Measurements from ENCODE around the gene GLB1L. TPM values are rescaled to one million over a fixed set of nuclear protein-coding genes. Genes with fewer than 3 reads are reported as not detected.
A peak's percentile ranks its signal among the peaks of the same experiment; 100 is the strongest.

The GLB1L gene
- total RNA-seq: 1 to 10 TPM; 2.1 TPM

DNA sequence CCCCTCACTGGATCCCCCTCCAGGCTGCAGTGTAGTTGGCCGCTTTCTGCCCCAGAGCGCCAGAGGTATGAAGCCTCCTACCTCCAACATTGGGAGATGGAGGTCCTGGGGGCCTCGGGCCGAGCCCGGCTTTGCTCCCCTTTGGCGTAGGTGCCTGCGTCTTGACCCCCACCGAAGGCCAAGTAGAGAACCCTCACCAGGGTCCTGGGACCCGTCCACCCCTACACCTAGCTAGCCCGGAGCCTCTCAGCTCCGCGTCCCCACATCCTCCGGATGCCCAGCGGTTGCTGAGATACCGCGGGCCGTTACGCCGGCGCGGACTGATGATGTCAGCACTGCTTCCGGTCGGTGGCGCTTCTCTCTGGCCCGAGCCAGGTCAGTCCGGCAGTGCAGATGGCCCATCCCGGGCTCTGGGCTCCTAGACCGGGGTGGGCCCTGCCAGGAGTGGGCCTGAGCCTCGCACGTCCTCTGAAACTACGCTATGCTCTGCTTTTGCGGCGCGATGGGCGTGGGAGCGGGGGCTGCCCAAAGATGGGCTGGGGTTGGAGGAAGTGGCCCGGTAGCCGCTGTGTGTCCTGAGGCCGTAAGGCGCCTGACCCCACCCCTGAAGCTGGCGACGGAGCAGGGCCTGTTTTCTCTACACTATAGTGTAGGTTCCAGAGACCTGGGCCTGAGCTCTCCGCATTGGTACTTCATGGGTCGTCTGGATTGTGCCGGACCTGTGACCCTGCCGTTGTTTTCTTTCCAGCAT is at the start of gene GLB1L, which contains the start of gene STK16:
TSS of gene GLB1L (minus strand) at position 297 of the 751 bp plus-strand sequence. CDS start 1,871 bp downstream, outside the sequence.
TSS of gene STK16 (plus strand) at position 332 of the 751 bp plus-strand sequence. CDS start 521 bp downstream, outside the sequence.
- H3K27ac Mint-ChIP-seq: peak within 1 kb of the TSS; percentile 99
- intact Hi-C loops (cut with micrococcal nuclease): loop anchor here (1.0 to 5.0 kb wide), 6 partner anchors 8 to 573 kb away; partner anchors contain the start of genes ANKZF1, ATG9A, CHPF and DNAJB2
- no peaks in the 10 kb centered on the region for H3K9me3 Mint-ChIP-seq
- DNase-seq: peak; percentile 92
- peaks cover 24% of the 10 kb centered on the region for H3K36me3 Mint-ChIP-seq (ENCODE audit: low read depth)
- no peaks in the 10 kb centered on the region for H3K27me3 Mint-ChIP-seq (ENCODE audit: low read depth)
- peaks cover 57% of the 10 kb centered on the region for H3K4me1 Mint-ChIP-seq (ENCODE audit: low read depth)
- peak within 1 kb of the TSS; percentile 98 for H3K4me3 Mint-ChIP-seq
- CTCF ChIA-PET: interaction anchor here (0.7 to 2.7 kb wide), 9 partner anchors 10 to 73 kb away, joined by 3 to 17 read pairs (median 8); partner anchors contain the start of genes ANKZF1, ATG9A, CNPPD1 and TUBA4A

- CTCF ChIA-PET: interaction anchor here (0.5 to 7.1 kb wide), 62 partner anchors 11 to 1057 kb away, joined by 3 to 196 read pairs (median 5); partner anchors contain the start of genes ANKZF1, CNPPD1, DNAJB2 and GLB1L
- H3K4me3 Mint-ChIP-seq: peak overlapping the region; percentile 77
- H3K36me3 Mint-ChIP-seq (ENCODE audit: low read depth): no peaks in the 10 kb centered on the region
These were observed 49.4 kb upstream of the GLB1L start for GRCh38 chr2:219294356-219295351.

GRCh38 chr2:219293736-219294231 is 48.5 kb upstream of the GLB1L start:
- no peak overlapping the region for H3K27ac Mint-ChIP-seq
- H3K9me3 Mint-ChIP-seq: no peaks in the 10 kb centered on the region
- H3K4me1 Mint-ChIP-seq (ENCODE audit: low read depth): peaks cover 20% of the 10 kb centered on the region
- CTCF ChIA-PET: interaction anchor here (0.6 to 7.1 kb wide), 13 partner anchors 12 to 292 kb away, joined by 3 to 196 read pairs (median 5); partner anchors contain the start of genes ABCB6, DNAJB2, NHEJ1 and SLC23A3
- no peaks in the 10 kb centered on the region for H3K36me3 Mint-ChIP-seq (ENCODE audit: low read depth)
- DNase-seq: peak; percentile 3
- H3K27me3 Mint-ChIP-seq (ENCODE audit: low read depth): no peaks in the 10 kb centered on the region
- intact Hi-C loops (cut with micrococcal nuclease): loop anchor here (1.0 kb wide), 1 partner anchor 95 kb away; no protein-coding TSS in a partner anchor
- H3K4me3 Mint-ChIP-seq: peak overlapping the region; percentile 77

More at GRCh38 chr2:219294356-219295351, 49.4 kb upstream of the GLB1L start:
- H3K9me3 Mint-ChIP-seq: no peaks in the 10 kb centered on the region
- peak; percentile 89 for DNase-seq
- no peak overlapping the region for H3K27ac Mint-ChIP-seq
- peaks cover 3% of the 10 kb centered on the region for H3K27me3 Mint-ChIP-seq (ENCODE audit: low read depth)
- intact Hi-C loops (cut with micrococcal nuclease): loop anchor here (1.0 kb wide), 6 partner anchors 15 to 236 kb away; partner anchors contain the start of genes ANKZF1, ATG9A, DNAJB2 and TUBA4A
- H3K4me1 Mint-ChIP-seq (ENCODE audit: low read depth): peaks cover 20% of the 10 kb centered on the region

- H3K27ac Mint-ChIP-seq: no peak overlapping the region
- peaks cover 18% of the 10 kb centered on the region for H3K4me1 Mint-ChIP-seq (ENCODE audit: low read depth)
- CTCF ChIA-PET: interaction anchor here (1.5 to 7.1 kb wide), 5 partner anchors 11 to 189 kb away, joined by 4 to 196 read pairs (median 44); partner anchors contain the start of genes ABCB6, DNAJB2, SLC23A3 and TUBA4A
- intact Hi-C loops (cut with micrococcal nuclease): no loop called here
- peak; percentile 3 for DNase-seq
- no peaks in the 10 kb centered on the region for H3K27me3 Mint-ChIP-seq (ENCODE audit: low read depth)
- H3K36me3 Mint-ChIP-seq (ENCODE audit: low read depth): no peaks in the 10 kb centered on the region
- no peak overlapping the region for H3K4me3 Mint-ChIP-seq
- no peaks in the 10 kb centered on the region for H3K9me3 Mint-ChIP-seq
These were observed 47.4 kb upstream of the GLB1L start for GRCh38 chr2:219292616-219293015.

DNA sequence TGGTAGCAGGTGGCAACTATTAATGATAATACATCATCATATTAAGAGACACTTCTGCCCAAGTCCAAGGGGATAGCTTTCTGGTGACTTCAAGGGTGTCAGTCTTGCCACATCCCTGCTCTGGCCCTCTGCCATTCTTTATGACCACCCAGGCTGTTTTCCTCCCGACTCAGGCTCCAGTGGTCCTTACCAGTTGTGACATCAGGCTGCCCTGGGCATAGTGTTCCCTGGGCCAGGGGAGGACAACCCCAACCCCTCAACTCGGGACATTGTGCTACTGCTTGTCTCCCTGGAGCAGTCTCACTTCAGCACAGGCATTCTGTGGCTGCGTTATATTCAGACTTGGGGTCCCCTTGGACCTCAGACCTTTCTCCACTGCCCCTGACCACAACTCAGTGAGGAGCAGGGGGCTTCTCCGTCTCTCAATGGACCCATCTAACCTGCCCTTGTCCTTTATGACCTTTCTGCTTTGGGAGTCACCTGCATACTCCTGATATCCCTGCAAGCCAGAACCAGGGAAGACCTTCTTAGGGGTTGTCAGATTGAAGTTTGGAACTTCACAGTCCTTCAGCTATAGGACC is 46.8 kb upstream of the GLB1L start:
- H3K9me3 Mint-ChIP-seq: no peaks in the 10 kb centered on the region
- H3K27me3 Mint-ChIP-seq (ENCODE audit: low read depth): no peaks in the 10 kb centered on the region
- DNase-seq: peak; percentile 1
- intact Hi-C loops (cut with micrococcal nuclease): no loop called here
- no peak overlapping the region for H3K4me3 Mint-ChIP-seq
- CTCF ChIA-PET: interaction anchor here (0.7 to 7.1 kb wide), 7 partner anchors 10 to 188 kb away, joined by 4 to 196 read pairs (median 5); partner anchors contain the start of genes ABCB6, DNAJB2, NHEJ1 and SLC23A3
- H3K4me1 Mint-ChIP-seq (ENCODE audit: low read depth): peaks cover 17% of the 10 kb centered on the region
- no peak overlapping the region for H3K27ac Mint-ChIP-seq
- H3K36me3 Mint-ChIP-seq (ENCODE audit: low read depth): no peaks in the 10 kb centered on the region

- intact Hi-C loops (cut with micrococcal nuclease): no loop called here
- CTCF ChIA-PET: interaction anchor here (0.7 to 7.1 kb wide), 4 partner anchors 10 to 131 kb away, joined by 4 to 196 read pairs (median 24); partner anchors contain the start of genes DNAJB2, NHEJ1 and SLC23A3
- no peaks in the 10 kb centered on the region for H3K9me3 Mint-ChIP-seq
These were observed 46.1 kb upstream of the GLB1L start for GRCh38 chr2:219291394-219291793.

DNA sequence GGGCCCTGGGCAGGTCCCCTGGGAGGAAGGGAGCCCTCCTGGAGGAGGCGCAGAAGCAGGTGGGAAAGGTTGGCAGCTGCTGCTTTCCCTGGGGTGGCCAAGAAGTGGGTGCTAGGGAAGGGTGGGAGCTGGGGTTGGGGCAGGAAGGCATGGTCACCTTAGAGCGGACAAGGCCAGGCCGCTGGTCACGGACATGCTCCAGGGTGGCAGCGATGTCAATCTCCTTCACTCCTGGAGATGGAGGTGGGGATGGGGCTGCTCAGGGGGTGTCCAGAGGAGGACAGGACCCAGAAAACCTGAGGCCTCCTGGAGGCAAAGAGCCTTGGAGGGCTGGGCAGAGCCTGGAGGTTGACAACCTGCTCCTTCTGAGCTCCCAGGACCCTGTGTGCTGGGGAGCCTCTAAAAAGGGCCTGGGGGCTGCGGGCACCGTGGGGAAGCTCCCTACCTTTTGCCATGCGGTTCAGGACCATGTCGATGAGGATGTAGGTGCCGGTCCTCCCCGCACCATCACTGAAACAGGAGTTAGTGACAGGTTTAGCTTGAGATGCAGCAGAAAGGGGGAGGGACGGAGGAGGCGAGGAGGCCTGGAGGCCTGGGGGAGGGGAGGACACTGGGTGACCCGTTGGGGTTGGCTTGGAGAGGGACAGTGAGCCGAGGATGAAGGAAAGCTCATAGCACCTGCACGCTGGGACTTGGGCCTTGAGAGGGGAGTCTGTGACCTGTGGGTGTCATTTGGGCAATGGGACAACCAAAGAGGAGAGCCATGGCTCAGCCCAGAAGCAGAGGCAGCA is 45.3 kb upstream of the GLB1L start:
- no peaks in the 10 kb centered on the region for H3K9me3 Mint-ChIP-seq
- no peaks in the 10 kb centered on the region for H3K27me3 Mint-ChIP-seq (ENCODE audit: low read depth)
- peaks cover 12% of the 10 kb centered on the region for H3K4me1 Mint-ChIP-seq (ENCODE audit: low read depth)
- no peak overlapping the region for H3K4me3 Mint-ChIP-seq
- CTCF ChIA-PET: interaction anchor here (1.6 to 7.1 kb wide), 3 partner anchors 9 to 131 kb away, joined by 4 to 196 read pairs (median 44); partner anchors contain the start of genes DNAJB2, NHEJ1 and SLC23A3
- H3K36me3 Mint-ChIP-seq (ENCODE audit: low read depth): peaks cover 1% of the 10 kb centered on the region
- no peak overlapping the region for H3K27ac Mint-ChIP-seq
- intact Hi-C loops (cut with micrococcal nuclease): no loop called here
- no peak for DNase-seq

More at GRCh38 chr2:219291394-219291793, 46.1 kb upstream of the GLB1L start:
- Mint-ChIP-seq H3K4me1 (ENCODE audit: low read depth) (peaks cover 14% of the 10 kb centered on the region), H3K4me3 (no peak overlapping the region), H3K36me3 (ENCODE audit: low read depth) (peaks cover 1% of the 10 kb centered on the region), H3K27ac (no peak overlapping the region), H3K27me3 (ENCODE audit: low read depth) (no peaks in the 10 kb centered on the region)
- peak; percentile 1 for DNase-seq

GRCh38 chr2:219289537-219290361 is 44.5 kb upstream of the GLB1L start:
- peaks cover 9% of the 10 kb centered on the region for H3K4me1 Mint-ChIP-seq (ENCODE audit: low read depth)

DNA sequence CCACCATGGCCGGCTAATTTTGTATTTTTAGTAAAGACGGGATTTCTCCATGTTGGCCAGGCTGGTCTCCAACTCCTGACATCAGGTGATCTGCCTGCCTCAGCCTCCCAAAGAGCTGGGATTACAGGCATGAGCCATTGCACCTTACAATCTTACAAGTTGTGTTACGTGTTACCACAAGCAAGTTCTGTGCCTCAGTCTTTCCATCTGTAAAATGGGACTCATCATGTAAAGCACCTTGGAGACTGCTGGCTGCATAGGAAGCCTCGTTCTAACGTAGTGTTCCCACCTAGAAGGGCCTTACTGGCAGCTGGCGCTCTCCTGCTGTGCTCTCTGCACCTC is 43.9 kb upstream of the GLB1L start:
- H3K27me3 Mint-ChIP-seq (ENCODE audit: low read depth): no peaks in the 10 kb centered on the region
- H3K4me3 Mint-ChIP-seq: no peak overlapping the region
- CTCF ChIA-PET: no interaction called here
- no peak for DNase-seq
- intact Hi-C loops (cut with micrococcal nuclease): no loop called here
- no peak overlapping the region for H3K27ac Mint-ChIP-seq
- H3K9me3 Mint-ChIP-seq: no peaks in the 10 kb centered on the region
- H3K36me3 Mint-ChIP-seq (ENCODE audit: low read depth): peaks cover 4% of the 10 kb centered on the region
- peaks cover 5% of the 10 kb centered on the region for H3K4me1 Mint-ChIP-seq (ENCODE audit: low read depth)

More at GRCh38 chr2:219289537-219290361, 44.5 kb upstream of the GLB1L start:
- Mint-ChIP-seq H3K36me3 (ENCODE audit: low read depth) (peaks cover 4% of the 10 kb centered on the region), H3K27me3 (ENCODE audit: low read depth) (no peaks in the 10 kb centered on the region), H3K9me3 (no peaks in the 10 kb centered on the region), H3K4me3 (no peak overlapping the region), H3K27ac (no peak overlapping the region)
- no peak for DNase-seq
- CTCF ChIA-PET: interaction anchor here (6.6 to 7.1 kb wide), 2 partner anchors 8 to 119 kb away, joined by 44 to 196 read pairs; partner anchors contain the start of genes DNAJB2 and SLC23A3
- intact Hi-C loops (cut with micrococcal nuclease): no loop called here

Data from activated naive CD4-positive, alpha-beta T cell treated with anti-CD3 and anti-CD28 coated beads for 36 hours (primary cell).